Stimulated activated CD8-positive, alpha-beta memory T cell treated with anti-CD3 and anti-CD28 coated beads, Interleukin-7, amount 100 ng/mL, for 24 hours (primary cell): ENCODE results near the gene NF2.

Experiments
- DNase-seq: peaks from one replicate; pipeline ENCODE4 v3.0.0-alpha.2; 2020; ENCODE audit warnings: low read depth

NF2 gene

GRCh38 chr22:29723766-29724165 is 120.3 kb downstream of the NF2 start:
- no peak for DNase-seq

GRCh38 chr22:29724843-29725242 is 121.4 kb downstream of the NF2 start:
- DNase-seq: no peak

- no peak for DNase-seq
Observed at GRCh38 chr22:29726106-29726505, 122.7 kb downstream of the NF2 start.

GRCh38 chr22:29726512-29727130 is 123.2 kb downstream of the NF2 start:
- DNase-seq: no peak

- no peak for DNase-seq
Observed at GRCh38 chr22:29727131-29727523, 123.7 kb downstream of the NF2 start.

- no peak for DNase-seq
Observed at GRCh38 chr22:29729161-29729560, 125.7 kb downstream of the NF2 start.

- no peak for DNase-seq
Observed at GRCh38 chr22:29731058-29731850, 127.8 kb downstream of the NF2 start.

GRCh38 chr22:29732883-29733282 is 129.4 kb downstream of the NF2 start:
- DNase-seq: no peak

GRCh38 chr22:29733362-29734201 is 130.1 kb downstream of the NF2 start:
- no peak for DNase-seq

- no peak for DNase-seq
Observed at GRCh38 chr22:29734406-29734805, 131.0 kb downstream of the NF2 start.

GRCh38 chr22:29734838-29735237 is 131.4 kb downstream of the NF2 start:
- DNase-seq: no peak

GRCh38 chr22:29735416-29735815 is 132.0 kb downstream of the NF2 start:
- no peak for DNase-seq

GRCh38 chr22:29737251-29738117 is 134.1 kb downstream of the NF2 start:
- no peak for DNase-seq

GRCh38 chr22:29738118-29738815 is 134.8 kb downstream of the NF2 start:
- no peak for DNase-seq

GRCh38 chr22:29739346-29739875 is 136.0 kb downstream of the NF2 start:
- DNase-seq: no peak

- DNase-seq: no peak
Observed at GRCh38 chr22:29740216-29740615, 136.8 kb downstream of the NF2 start.

GRCh38 chr22:29741926-29742325 is 138.5 kb downstream of the NF2 start:
- no peak for DNase-seq

- DNase-seq: no peak
Observed at GRCh38 chr22:29742326-29742725, 138.9 kb downstream of the NF2 start.

GRCh38 chr22:29744902-29745301 is 141.5 kb downstream of the NF2 start:
- DNase-seq: no peak

GRCh38 chr22:29747832-29748231 is 144.4 kb downstream of the NF2 start:
- no peak for DNase-seq
